ENCODE data around the gene NAT9.

NAT9 gene, protein sequence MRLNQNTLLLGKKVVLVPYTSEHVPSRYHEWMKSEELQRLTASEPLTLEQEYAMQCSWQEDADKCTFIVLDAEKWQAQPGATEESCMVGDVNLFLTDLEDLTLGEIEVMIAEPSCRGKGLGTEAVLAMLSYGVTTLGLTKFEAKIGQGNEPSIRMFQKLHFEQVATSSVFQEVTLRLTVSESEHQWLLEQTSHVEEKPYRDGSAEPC

DNA sequence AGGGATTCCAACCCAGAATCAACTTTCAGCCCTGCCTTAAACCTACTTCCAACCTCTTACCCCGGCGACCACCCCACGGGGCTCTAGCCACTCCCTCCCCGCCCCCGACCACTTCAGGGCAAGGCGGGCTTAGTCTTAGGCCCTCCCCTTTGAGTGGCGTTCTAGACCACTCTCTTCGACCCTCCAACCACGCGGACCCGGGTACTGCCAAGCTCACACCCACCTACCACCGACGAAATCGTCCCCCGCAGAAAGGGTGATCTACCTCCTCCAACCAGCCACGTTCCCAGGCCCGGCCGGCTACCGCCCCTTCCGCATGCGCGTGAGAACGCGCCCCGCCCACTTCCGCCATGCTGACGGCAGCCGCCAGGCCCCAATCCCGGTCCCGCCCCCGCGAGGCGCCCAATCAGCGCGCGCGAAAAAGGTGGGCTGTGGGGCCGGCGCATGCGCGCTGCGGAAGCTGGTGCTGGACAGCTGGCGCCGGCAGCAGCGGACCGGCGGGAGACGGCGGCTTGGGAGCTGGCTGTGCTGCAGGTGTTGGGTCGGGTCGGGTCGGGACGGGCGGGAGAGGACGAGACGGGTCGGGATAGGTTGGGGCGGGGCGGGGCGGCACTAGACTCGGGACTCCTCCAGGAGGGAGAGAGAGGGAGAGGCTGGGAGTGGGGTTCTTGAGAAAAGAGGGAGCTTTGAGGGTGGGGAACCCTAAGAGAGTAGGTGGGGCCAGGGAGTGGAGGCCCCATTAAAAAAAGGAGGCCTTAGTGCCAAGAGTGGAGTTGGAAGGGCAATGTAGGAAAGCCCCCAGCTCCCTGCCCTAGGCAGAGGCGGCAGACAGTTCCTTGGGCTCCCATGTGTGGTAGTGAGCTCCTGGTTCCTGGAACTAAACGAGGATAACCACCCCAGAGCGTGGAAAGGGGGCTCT, at the start of gene NAT9:
Gene NAT9 (minus strand): TSS at position 302 of the 919 bp plus-strand sequence. CDS start 647 bp downstream, outside the sequence.
- peak; percentile 98 to 99 for DNase-seq

DNA sequence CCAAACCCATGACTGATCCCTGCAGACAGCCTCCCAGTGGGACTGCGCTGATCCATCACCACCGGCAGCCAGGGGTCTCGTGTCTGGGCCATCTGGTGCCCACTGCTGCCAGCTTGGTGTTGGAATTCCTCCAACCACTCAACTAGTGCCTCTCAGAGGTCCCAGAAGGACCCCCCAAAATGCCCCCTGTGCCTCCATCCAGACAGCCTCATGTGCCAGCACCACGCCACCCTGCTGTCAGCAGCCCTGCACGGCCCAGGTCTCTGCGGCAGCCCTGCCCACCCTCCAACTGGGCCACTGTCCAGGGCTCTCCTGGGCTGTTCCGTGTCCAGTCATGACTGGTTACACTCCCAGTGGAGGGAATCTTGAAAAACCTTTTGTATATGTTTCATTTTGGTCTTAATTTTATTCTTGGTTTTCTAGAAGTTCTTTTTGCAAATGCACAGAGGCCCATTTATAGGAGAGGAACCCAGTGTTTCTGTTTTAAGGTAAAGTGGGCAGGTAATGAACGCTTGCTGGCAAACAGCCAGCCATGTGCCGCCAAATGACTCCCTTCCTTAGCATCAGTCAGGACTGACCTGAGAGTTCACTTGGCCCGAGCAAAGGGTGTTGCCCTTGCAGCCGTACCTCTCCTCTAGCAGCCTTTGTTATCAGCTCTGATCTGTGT, 48.9 kb upstream of the NAT9 start:
- no peak for DNase-seq

GRCh38 chr17:74822939-74823367, 46.8 kb upstream of the NAT9 start:
- no peak for DNase-seq

DNA sequence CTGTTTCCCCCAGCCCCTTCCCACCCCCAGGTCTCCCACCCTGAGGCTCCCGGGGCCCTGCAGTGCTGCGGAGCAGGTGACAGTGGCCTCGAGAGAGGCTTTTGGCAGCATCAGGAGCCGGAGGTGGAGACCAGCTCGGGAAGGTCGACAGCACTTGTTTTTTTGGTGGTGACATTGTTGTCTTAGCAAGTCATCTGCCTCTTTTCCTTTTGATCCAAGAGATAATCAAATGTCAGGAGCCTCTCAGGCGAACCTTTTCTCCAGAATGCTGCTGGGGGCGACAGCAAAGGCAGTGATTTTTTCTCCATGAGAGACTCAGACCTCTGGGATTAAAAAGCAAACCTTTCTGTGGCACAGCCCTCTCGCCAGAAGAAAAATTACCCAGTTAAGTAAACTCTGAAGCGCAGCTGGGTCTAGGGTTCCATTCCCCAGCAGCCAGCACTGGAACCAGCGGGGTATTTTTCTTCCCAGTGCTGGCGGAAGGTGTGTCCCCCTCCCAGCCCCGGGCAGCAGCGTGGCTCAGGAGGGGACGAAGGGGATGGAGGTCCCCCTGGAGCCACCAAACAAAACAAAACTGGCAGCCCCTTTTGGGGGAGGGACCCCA, 46.3 kb upstream of the NAT9 start:
- no peak for DNase-seq

DNA sequence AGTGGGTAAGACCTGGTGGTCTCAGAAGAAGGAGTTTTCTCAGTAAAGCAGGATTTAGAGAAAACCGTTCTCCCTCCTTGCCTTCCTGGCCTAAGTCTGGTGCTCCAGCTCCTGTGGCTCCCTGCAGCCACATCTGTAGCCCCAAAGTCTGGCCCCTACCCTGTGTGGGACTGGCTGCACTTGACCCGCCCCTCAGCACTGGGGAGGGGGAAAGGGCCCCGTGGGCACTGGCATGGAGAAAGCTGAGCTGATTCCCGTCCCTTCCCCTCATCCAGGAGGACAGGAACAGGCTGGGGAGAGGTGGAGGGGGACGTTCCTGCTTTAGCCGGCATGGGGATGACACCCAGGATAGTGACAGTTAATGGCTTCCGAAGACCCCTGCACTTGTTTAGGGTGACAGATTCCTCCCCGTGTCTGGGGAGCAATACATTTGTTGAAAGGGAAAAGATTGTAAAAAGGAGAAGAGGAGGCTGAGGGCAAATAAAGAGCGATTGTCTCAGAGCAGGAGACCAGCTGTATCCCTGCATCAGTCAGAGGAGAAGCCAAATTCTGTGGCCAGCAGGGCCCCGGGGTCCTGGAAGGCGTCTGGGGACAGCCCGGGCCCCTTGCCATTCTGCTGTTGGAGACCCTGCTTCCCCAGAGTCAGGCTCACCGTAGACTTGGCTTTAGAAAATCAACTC, 45.6 kb upstream of the NAT9 start:
- DNase-seq = no peak

GRCh38 chr17:74819801-74820436, 43.8 kb upstream of the NAT9 start:
- no peak for DNase-seq

GRCh38 chr17:74818291-74818938, 42.3 kb upstream of the NAT9 start:
- no peak for DNase-seq

DNA sequence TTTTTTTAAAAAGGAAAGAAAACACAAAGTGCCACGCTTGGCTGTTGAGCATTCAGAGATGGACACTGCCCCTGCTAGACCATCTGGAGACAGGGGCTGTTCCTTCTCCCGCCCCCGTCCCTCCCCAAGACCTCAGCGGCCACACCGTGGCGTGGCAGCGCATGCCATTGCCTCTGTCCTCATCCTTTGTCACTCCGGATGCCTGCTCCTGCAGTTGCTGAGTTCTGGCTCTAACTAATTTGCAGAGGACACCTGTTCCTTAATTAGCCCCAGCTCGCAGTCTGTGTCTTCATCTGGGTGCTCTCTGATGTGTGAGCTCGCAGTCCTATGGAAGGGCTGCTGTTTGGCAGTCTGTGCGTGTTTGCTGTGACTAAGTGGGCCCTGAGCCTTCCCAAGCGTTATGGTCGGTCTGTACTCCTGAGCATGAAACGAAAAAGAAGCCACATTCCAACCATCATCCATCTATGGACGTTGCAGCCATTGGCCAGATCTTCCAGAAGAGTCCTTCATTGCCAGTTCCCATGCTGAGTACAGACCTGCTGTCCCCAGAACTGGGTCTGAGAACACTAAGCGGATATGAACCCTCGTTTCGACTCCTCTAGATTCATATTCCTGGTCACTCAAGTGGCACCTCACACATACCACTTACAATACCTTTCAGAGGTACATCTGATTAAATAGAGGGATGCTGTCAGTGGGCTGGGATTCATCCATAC, 40.9 kb upstream of the NAT9 start:
- no peak for DNase-seq

DNA sequence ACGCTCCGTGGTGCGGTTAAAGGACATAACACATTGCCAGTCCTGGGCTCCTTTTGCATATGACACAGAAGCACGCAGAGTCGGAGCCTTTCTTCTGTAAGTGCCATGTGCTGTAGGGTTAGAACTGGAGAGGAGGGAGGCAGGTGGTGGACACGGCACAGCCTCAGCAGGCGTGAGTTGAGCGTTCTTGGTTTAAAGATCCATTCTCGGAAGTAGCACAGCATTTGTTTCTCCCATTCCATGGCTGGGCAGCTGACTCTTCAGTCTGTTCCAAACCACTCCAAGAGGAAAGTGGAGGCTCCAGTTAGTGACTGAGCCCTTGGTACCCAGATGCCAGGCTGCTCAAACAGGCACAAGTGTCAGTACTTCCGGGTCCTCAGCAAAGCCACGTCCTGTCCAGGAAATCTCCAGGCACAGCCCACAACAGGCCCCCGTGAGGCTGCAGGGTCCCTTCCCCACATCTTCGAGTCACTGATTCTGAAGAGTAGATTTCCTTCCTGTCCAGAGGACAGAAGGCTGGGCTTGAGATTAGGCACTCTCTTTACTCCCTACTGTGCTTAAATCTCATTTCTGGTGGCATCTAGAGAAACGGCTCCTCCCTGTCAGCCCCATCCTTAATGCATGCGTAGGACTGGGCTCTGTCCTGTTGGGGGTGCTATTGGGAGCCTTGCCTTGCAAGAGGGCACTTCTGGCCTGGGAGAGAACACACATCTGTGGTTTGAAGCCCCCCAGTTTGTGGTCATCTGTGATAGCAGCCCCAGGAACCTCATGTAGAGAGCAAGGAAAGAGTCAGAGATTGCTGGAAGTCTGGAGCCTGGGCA, 39.6 kb upstream of the NAT9 start:
- no peak for DNase-seq

GRCh38 chr17:74815067-74815466, 38.9 kb upstream of the NAT9 start:
- no peak for DNase-seq

DNA sequence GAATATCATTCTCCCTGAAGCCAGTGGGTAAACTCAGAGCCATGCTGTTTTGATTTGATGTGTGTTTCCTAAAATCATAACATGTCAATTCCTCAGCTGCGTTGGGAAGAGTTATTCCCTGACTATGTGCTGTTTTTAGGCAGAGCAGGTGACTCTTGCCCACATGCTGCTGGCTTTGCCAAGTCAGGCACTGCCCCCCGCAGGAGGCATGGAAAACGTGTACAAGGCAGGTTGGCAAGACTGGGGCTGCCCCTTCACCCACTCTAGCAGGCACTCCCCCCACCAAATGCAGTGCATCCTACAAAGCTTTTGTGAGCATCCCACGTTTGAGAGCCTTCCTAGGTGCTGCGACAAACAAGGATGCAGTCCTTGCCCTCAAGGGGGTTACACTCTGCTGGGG, 38.3 kb upstream of the NAT9 start:
- DNase-seq = no peak

DNA sequence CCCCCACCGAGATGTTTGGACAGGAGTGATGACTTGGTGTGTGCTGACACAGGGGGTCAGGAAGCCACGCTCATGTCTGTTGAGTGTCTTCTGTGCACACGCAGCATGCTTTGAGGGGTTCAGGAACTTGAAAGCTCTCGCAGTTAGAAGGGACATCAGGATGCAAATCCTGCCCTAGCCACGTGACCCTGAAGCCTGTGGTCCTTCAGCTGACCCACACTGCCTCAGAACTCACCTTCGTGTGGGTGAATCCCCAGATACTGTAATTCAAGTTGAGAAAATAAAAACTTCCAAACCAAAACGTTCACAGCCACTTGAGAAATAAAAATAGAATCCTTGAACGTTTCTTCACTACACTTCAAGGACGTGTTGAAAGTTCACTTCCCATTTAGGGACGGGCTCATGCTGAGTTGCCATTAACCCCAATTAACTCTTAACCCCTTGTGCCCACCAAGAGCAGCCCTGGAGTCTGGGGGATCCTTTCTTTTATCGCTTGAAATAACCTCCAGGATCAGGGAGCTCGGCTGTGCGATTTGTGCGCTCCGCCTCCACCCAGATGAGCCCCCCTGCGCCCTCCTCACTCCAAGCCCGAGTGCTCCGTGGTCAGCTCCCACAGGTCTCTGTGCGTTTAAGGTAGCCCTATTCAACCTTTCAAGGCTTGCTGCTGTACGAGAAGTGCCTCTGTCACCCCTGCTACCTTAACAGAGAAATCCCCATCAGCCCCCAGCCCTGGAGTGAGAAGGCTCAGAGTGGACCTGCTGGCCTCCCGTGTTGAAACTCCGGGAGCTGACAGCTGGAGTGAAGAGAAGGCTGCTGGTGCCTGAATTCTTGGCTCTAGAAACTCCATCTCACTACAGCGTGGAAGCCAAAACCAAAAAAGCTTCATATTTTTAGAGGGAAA, 36.2 kb upstream of the NAT9 start:
- DNase-seq = no peak

- no peak for DNase-seq
These were observed 34.7 kb upstream of the NAT9 start for GRCh38 chr17:74810699-74811485.

GRCh38 chr17:74808714-74809430, 32.7 kb upstream of the NAT9 start:
- no peak for DNase-seq

- no peak for DNase-seq
These were observed 31.8 kb upstream of the NAT9 start for GRCh38 chr17:74807925-74808324.

GRCh38 chr17:74807441-74807840, 31.3 kb upstream of the NAT9 start:
- no peak for DNase-seq

DNA sequence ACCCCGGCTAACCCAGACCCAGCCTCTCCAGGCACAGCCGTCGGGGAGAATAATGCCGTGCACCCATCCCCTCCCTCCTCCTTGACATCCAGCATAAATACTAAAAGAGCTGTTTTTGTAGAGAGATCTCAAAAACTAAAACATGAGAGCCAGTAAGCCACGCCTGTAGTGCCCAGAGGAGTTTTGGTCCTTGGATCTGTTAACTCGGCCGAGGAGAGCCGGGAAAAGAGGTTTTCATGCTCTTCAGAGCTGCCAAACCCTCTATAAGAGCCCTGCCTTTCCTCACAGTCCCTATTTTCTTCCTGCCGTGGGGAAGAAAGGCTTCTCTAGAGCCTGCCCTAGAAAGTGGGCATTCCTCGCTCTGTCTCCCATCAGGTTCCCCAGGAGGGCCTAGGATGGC, 30.2 kb upstream of the NAT9 start:
- no peak for DNase-seq

Measured in activated CD4-positive, alpha-beta T cell treated with anti-CD3 and anti-CD28 coated beads, Interleukin-2, amount 50 U/mL, for 4 hours (primary cell).